Measurements from ENCODE around the gene WNT2B.

WNT2B gene

GRCh38 chr1:112517231-112517630 lies 8.5 kb downstream of the WNT2B start:
- H4K91ac ChIP-seq (ENCODE audit: low read depth, low read length, poor library complexity), result no peak overlapping the region
- H3K23ac ChIP-seq (ENCODE audit: low read depth, low read length, poor library complexity), result peak overlapping the region; percentile 57
- no peak overlapping the region for H3K27ac ChIP-seq (replicated peaks; ENCODE audit: low read length)
- no peak overlapping the region for H4K8ac ChIP-seq (ENCODE audit: low read depth, low read length)
- no peak overlapping the region for H2BK12ac ChIP-seq (ENCODE audit: low read length)
- peak overlapping the region; percentile 18 for H2BK15ac ChIP-seq (ENCODE audit: low read length)
- peak overlapping the region; percentile 45 for H3K18ac ChIP-seq (ENCODE audit: low read length)
- no peak overlapping the region for H3K9ac ChIP-seq (ENCODE audit: low read depth, low read length, poor library complexity)
- no peak overlapping the region for H3K14ac ChIP-seq (ENCODE audit: low read length)
- H2BK120ac ChIP-seq (ENCODE audit: low read depth, low read length), result no peak overlapping the region
- no peak overlapping the region for H3K4me2 ChIP-seq (ENCODE audit: insufficient read depth, low read length, poor library complexity, severe bottlenecking)
- H2AK5ac ChIP-seq (ENCODE audit: low read depth, low read length), result peak overlapping the region; percentile 30
- H3K79me1 ChIP-seq (ENCODE audit: low read depth, low read length), result no peaks in the 10 kb centered on the region
- H3K4ac ChIP-seq (ENCODE audit: low read length), result no peak overlapping the region
- H3K36me3 ChIP-seq (replicated peaks in 1 of 2; ENCODE audit: control insufficient read depth in 2 of 2, insufficient read depth in 2 of 2, low read length in 2 of 2), result peaks cover 0 to 6% of the 10 kb centered on the region in 2 donors
- no peak overlapping the region for H2AFZ ChIP-seq (ENCODE audit: low read length)
- no CpG with 5 or more reads among the region's 9 CpGs for WGBS, 2 donors (ENCODE audit: extremely low coverage in 2 of 2, insufficient read length in 2 of 2, insufficient replicate concordance in 1 of 2)
- H3K4me1 ChIP-seq (ENCODE audit: control insufficient read depth in 2 of 2, insufficient read depth in 1 of 2, low read depth in 1 of 2, low read length in 2 of 2), result peaks cover 29 to 39% of the 10 kb centered on the region in 2 donors
- H2BK5ac ChIP-seq (ENCODE audit: low read length), result no peak overlapping the region
- no peaks in the 10 kb centered on the region for H3K27me3 ChIP-seq (ENCODE audit: control insufficient read depth in 3 of 3, insufficient read depth in 3 of 3, low read depth in 1 of 3, low read length in 3 of 3)
- H3K4me3 ChIP-seq (ENCODE audit: low read length in 2 of 2), result no peak overlapping the region
- no peaks in the 10 kb centered on the region for H3K9me3 ChIP-seq (replicated peaks in 1 of 2; ENCODE audit: control insufficient read depth in 2 of 2, insufficient read depth in 1 of 2, low read depth in 1 of 2, low read length in 2 of 2)
- no peak for DNase-seq (ENCODE audit: low spot score)

- Histone ChIP-seq H3K14ac (ENCODE audit: low read length) (no peak overlapping the region), H3K9me3 (replicated peaks in 1 of 2; ENCODE audit: control insufficient read depth in 2 of 2, insufficient read depth in 1 of 2, low read depth in 1 of 2, low read length in 2 of 2) (no peaks in the 10 kb centered on the region), H4K8ac (ENCODE audit: low read depth, low read length) (no peak overlapping the region), H3K4me2 (ENCODE audit: insufficient read depth, low read length, poor library complexity, severe bottlenecking) (no peak overlapping the region), H4K91ac (ENCODE audit: low read depth, low read length, poor library complexity) (no peak overlapping the region), H3K4me1 (ENCODE audit: control insufficient read depth in 2 of 2, insufficient read depth in 1 of 2, low read depth in 1 of 2, low read length in 2 of 2) (peaks cover 29 to 39% of the 10 kb centered on the region in 2 donors), H3K4me3 (ENCODE audit: low read length in 2 of 2) (no peak overlapping the region), H2BK12ac (ENCODE audit: low read length) (no peak overlapping the region), H3K79me1 (ENCODE audit: low read depth, low read length) (no peaks in the 10 kb centered on the region), H3K18ac (ENCODE audit: low read length) (no peak overlapping the region), H3K9ac (ENCODE audit: low read depth, low read length, poor library complexity) (no peak overlapping the region), H3K27me3 (ENCODE audit: control insufficient read depth in 3 of 3, insufficient read depth in 3 of 3, low read depth in 1 of 3, low read length in 3 of 3) (no peaks in the 10 kb centered on the region), H2BK120ac (ENCODE audit: low read depth, low read length) (no peak overlapping the region), H3K36me3 (replicated peaks in 1 of 2; ENCODE audit: control insufficient read depth in 2 of 2, insufficient read depth in 2 of 2, low read length in 2 of 2) (peaks cover 0 to 6% of the 10 kb centered on the region in 2 donors), H2BK5ac (ENCODE audit: low read length) (no peak overlapping the region), H3K27ac (replicated peaks; ENCODE audit: low read length) (no peak overlapping the region), H3K4ac (ENCODE audit: low read length) (no peak overlapping the region), H2AK5ac (ENCODE audit: low read depth, low read length) (no peak overlapping the region), H2AFZ (ENCODE audit: low read length) (no peak overlapping the region), H2BK15ac (ENCODE audit: low read length) (no peak overlapping the region), H3K23ac (ENCODE audit: low read depth, low read length, poor library complexity) (no peak overlapping the region)
- no CpG with 5 or more reads among the region's 2 CpGs for WGBS, 2 donors (ENCODE audit: extremely low coverage in 2 of 2, insufficient read length in 2 of 2, insufficient replicate concordance in 1 of 2)
- DNase-seq (ENCODE audit: low spot score), result no peak
Observed at GRCh38 chr1:112517646-112518045, 8.9 kb downstream of the WNT2B start.

GRCh38 chr1:112518186-112518585 lies 9.4 kb downstream of the WNT2B start:
- Histone ChIP-seq H2BK15ac (ENCODE audit: low read length) (no peak overlapping the region), H3K4me1 (ENCODE audit: control insufficient read depth in 2 of 2, insufficient read depth in 1 of 2, low read depth in 1 of 2, low read length in 2 of 2) (peaks cover 29 to 39% of the 10 kb centered on the region in 2 donors), H3K18ac (ENCODE audit: low read length) (no peak overlapping the region), H4K91ac (ENCODE audit: low read depth, low read length, poor library complexity) (no peak overlapping the region), H2BK5ac (ENCODE audit: low read length) (no peak overlapping the region), H3K27ac (replicated peaks; ENCODE audit: low read length) (no peak overlapping the region), H3K14ac (ENCODE audit: low read length) (no peak overlapping the region), H2BK120ac (ENCODE audit: low read depth, low read length) (no peak overlapping the region), H3K4me3 (ENCODE audit: low read length in 2 of 2) (no peak overlapping the region), H4K8ac (ENCODE audit: low read depth, low read length) (no peak overlapping the region), H3K79me1 (ENCODE audit: low read depth, low read length) (no peaks in the 10 kb centered on the region), H3K36me3 (replicated peaks in 1 of 2; ENCODE audit: control insufficient read depth in 2 of 2, insufficient read depth in 2 of 2, low read length in 2 of 2) (peaks cover 0 to 6% of the 10 kb centered on the region in 2 donors), H3K23ac (ENCODE audit: low read depth, low read length, poor library complexity) (no peak overlapping the region), H2AFZ (ENCODE audit: low read length) (no peak overlapping the region), H3K9me3 (replicated peaks in 1 of 2; ENCODE audit: control insufficient read depth in 2 of 2, insufficient read depth in 1 of 2, low read depth in 1 of 2, low read length in 2 of 2) (no peaks in the 10 kb centered on the region), H3K4ac (ENCODE audit: low read length) (no peak overlapping the region), H3K4me2 (ENCODE audit: insufficient read depth, low read length, poor library complexity, severe bottlenecking) (no peak overlapping the region), H3K27me3 (ENCODE audit: control insufficient read depth in 3 of 3, insufficient read depth in 3 of 3, low read depth in 1 of 3, low read length in 3 of 3) (no peaks in the 10 kb centered on the region), H2BK12ac (ENCODE audit: low read length) (no peak overlapping the region), H2AK5ac (ENCODE audit: low read depth, low read length) (no peak overlapping the region), H3K9ac (ENCODE audit: low read depth, low read length, poor library complexity) (no peak overlapping the region)
- DNase-seq (ENCODE audit: low spot score), result no peak
- WGBS, 2 donors (ENCODE audit: extremely low coverage in 2 of 2, insufficient read length in 2 of 2, insufficient replicate concordance in 1 of 2), result no CpG with 5 or more reads among the region's 2 CpGs

GRCh38 chr1:112520166-112520565 lies 11.4 kb downstream of the WNT2B start:
- H2BK15ac ChIP-seq (ENCODE audit: low read length), result no peak overlapping the region
- no peak for DNase-seq (ENCODE audit: low spot score)
- H2BK12ac ChIP-seq (ENCODE audit: low read length), result no peak overlapping the region
- no peak overlapping the region for H3K14ac ChIP-seq (ENCODE audit: low read length)
- H4K91ac ChIP-seq (ENCODE audit: low read depth, low read length, poor library complexity), result no peak overlapping the region
- H3K4me1 ChIP-seq (ENCODE audit: control insufficient read depth in 2 of 2, insufficient read depth in 1 of 2, low read depth in 1 of 2, low read length in 2 of 2), result peaks cover 16 to 32% of the 10 kb centered on the region in 2 donors
- WGBS, 2 donors (ENCODE audit: extremely low coverage in 2 of 2, insufficient read length in 2 of 2, insufficient replicate concordance in 1 of 2), result no CpG with 5 or more reads among the region's 9 CpGs
- H2AK5ac ChIP-seq (ENCODE audit: low read depth, low read length), result no peak overlapping the region
- H3K79me1 ChIP-seq (ENCODE audit: low read depth, low read length), result no peaks in the 10 kb centered on the region
- no peak overlapping the region for H3K27ac ChIP-seq (replicated peaks; ENCODE audit: low read length)
- H3K9ac ChIP-seq (ENCODE audit: low read depth, low read length, poor library complexity), result no peak overlapping the region
- H4K8ac ChIP-seq (ENCODE audit: low read depth, low read length), result no peak overlapping the region
- H2BK120ac ChIP-seq (ENCODE audit: low read depth, low read length), result no peak overlapping the region
- no peak overlapping the region for H2AFZ ChIP-seq (ENCODE audit: low read length)
- no peak overlapping the region for H3K23ac ChIP-seq (ENCODE audit: low read depth, low read length, poor library complexity)
- no peak overlapping the region for H3K4me3 ChIP-seq (ENCODE audit: low read length in 2 of 2)
- no peaks in the 10 kb centered on the region for H3K9me3 ChIP-seq (replicated peaks in 1 of 2; ENCODE audit: control insufficient read depth in 2 of 2, insufficient read depth in 1 of 2, low read depth in 1 of 2, low read length in 2 of 2)
- H3K27me3 ChIP-seq (ENCODE audit: control insufficient read depth in 3 of 3, insufficient read depth in 3 of 3, low read depth in 1 of 3, low read length in 3 of 3), result no peaks in the 10 kb centered on the region
- H3K36me3 ChIP-seq (replicated peaks in 1 of 2; ENCODE audit: control insufficient read depth in 2 of 2, insufficient read depth in 2 of 2, low read length in 2 of 2), result peaks cover 3 to 6% of the 10 kb centered on the region in 2 donors
- no peak overlapping the region for H3K4me2 ChIP-seq (ENCODE audit: insufficient read depth, low read length, poor library complexity, severe bottlenecking)
- no peak overlapping the region for H3K4ac ChIP-seq (ENCODE audit: low read length)
- H2BK5ac ChIP-seq (ENCODE audit: low read length), result no peak overlapping the region
- no peak overlapping the region for H3K18ac ChIP-seq (ENCODE audit: low read length)

All from neuronal stem cell (in vitro differentiated cells).